Smooth muscle cell (in vitro differentiated cells): ENCODE data around the gene AGER. TPM values are rescaled to one million over a fixed set of nuclear protein-coding genes. Genes with fewer than 3 reads are reported as not detected.
"Not testable (repeated sequence)": the region's sequence is repeated elsewhere in the genome, so short reads cannot be mapped to it uniquely, and the experiment has no call there.

Experiments used
- DNase-seq: peaks from one replicate; lab custom pipeline; 2025; ENCODE audit not compliant: unreplicated experiment; lab: John Stamatoyannopoulos, UW
- H2AFZ ChIP-seq: fragments of 200-600 bp; sonication (generic); 2 replicates; pipeline ENCODE4 v1.6.0; 2016; ENCODE audit warnings: antibody characterized with exemption, low read depth, mild to moderate bottlenecking
- H3F3A ChIP-seq: fragments of 200-600 bp; sonication (generic); 2 replicates; pipeline ENCODE4 v1.6.0; 2017; ENCODE audit warnings: antibody characterized with exemption, low read depth
- H3K27ac ChIP-seq: fragments of 200-600 bp; sonication (generic); 2 replicates; pipeline ENCODE4 v1.5.1; 2016; ENCODE audit warnings: low read depth, mild to moderate bottlenecking
- H3K27me3 ChIP-seq: fragments of 200-600 bp; sonication (generic); 2 replicates; pipeline ENCODE4 v1.6.1; 2016; ENCODE audit warnings: low read depth, mild to moderate bottlenecking
- H3K36me3 ChIP-seq: fragments of 200-600 bp; sonication (generic); 2 replicates; pipeline ENCODE4 v1.5.1; 2016; ENCODE audit warnings: low read depth
- H3K4me1 ChIP-seq: fragments of 200-600 bp; sonication (generic); 2 replicates; pipeline ENCODE4 v1.5.1; 2016; ENCODE audit warnings: low read depth
- H3K4me2 ChIP-seq: fragments of 200-600 bp; sonication (generic); 2 replicates; pipeline ENCODE4 v1.6.0; 2016; ENCODE audit warnings: mild to moderate bottlenecking
- H3K4me3 ChIP-seq: fragments of 200-600 bp; sonication (generic); 2 replicates; pipeline ENCODE4 v1.5.1; 2016; ENCODE audit warnings: mild to moderate bottlenecking
- H3K79me2 ChIP-seq: fragments of 200-600 bp; sonication (generic); 2 replicates; pipeline ENCODE4 v1.6.0; 2016; ENCODE audit warnings: low read depth, mild to moderate bottlenecking
- H3K9ac ChIP-seq: fragments of 200-600 bp; sonication (generic); 2 replicates; pipeline ENCODE4 v1.6.0; 2016; ENCODE audit warnings: low read depth
- H3K9me3 ChIP-seq: fragments of 200-600 bp; sonication (generic); replicated peaks from 2 replicates; pipeline ENCODE4 v1.5.1; 2016; ENCODE audit warnings: low read depth
- H4K20me1 ChIP-seq: fragments of 200-600 bp; sonication (generic); 2 replicates; pipeline ENCODE4 v1.6.0; 2016; ENCODE audit warnings: low read depth
- WGBS: methylation state at CpG from one replicate; pipeline ENCODE4 v1.1.7; 2016; ENCODE audit warnings: low lambda C conversion rate; 5-methylcytosine and 5-hydroxymethylcytosine counted together
- polyA plus RNA-seq: library from polyadenylated mRNA; unstranded; fragments of >200 nt; fragmentation: Nextera tagmentation; extraction: Ambion mirVana; gene quantifications from 2 replicates; pipeline ENCODE4 v1.2.1, GENCODE V29; 2016
- total RNA-seq: library from RNA; depleted of rRNA; stranded (reverse); fragments of >200 nt; gene quantifications from 2 replicates; pipeline ENCODE4 v1.2.3, GENCODE V29; 2014
- TF ChIP-seq, protein P1 (sequence below): fragments of 200-600 bp; sonication (generic); IDR thresholded peaks from 2 replicates; pipeline ENCODE4 v1.5.1; 2017; ENCODE audit warnings: borderline replicate concordance, mild to moderate bottlenecking, antibody characterized with exemption; ENCODE audit not compliant: insufficient read depth, poor library complexity, severe bottlenecking

Gene AGER
- total and polyA plus RNA-seq, 2 experiments from 2014 or later: 2.5 to 2.6 TPM

DNA sequence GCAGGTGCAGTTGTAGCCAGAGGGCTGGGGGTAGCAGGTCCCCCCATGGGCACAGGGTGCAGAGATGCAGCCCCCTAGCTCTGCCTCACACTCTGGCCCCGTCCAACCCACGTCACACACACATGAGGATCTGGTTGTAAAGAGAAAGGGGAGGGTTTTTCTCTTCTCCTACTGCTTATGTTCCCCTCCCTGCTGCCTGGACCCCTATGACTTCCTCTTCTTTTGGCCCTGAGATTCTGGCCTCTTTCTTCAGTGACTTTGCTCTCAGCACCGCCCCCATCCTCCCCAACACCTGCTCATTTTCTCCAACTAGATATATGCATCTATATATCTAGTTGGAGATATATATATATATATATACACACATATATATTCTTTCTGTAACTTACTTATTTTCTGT lies 30.1 kb upstream of the AGER start:
- Histone ChIP-seq H3K27ac (no peak overlapping the region), H3K4me1 (no peaks in the 10 kb centered on the region), H3K36me3 (no peaks in the 10 kb centered on the region), H2AFZ (no peak overlapping the region), H3K4me2 (no peak overlapping the region), H3K9ac (no peak overlapping the region), H3K27me3 (no peaks in the 10 kb centered on the region), H3F3A (no peaks in the 10 kb centered on the region), H3K4me3 (no peak overlapping the region), H3K9me3 (no peaks in the 10 kb centered on the region), H3K79me2 (no peaks in the 10 kb centered on the region), H4K20me1 (no peaks in the 10 kb centered on the region)
- TF ChIP-seq, protein P1, sequence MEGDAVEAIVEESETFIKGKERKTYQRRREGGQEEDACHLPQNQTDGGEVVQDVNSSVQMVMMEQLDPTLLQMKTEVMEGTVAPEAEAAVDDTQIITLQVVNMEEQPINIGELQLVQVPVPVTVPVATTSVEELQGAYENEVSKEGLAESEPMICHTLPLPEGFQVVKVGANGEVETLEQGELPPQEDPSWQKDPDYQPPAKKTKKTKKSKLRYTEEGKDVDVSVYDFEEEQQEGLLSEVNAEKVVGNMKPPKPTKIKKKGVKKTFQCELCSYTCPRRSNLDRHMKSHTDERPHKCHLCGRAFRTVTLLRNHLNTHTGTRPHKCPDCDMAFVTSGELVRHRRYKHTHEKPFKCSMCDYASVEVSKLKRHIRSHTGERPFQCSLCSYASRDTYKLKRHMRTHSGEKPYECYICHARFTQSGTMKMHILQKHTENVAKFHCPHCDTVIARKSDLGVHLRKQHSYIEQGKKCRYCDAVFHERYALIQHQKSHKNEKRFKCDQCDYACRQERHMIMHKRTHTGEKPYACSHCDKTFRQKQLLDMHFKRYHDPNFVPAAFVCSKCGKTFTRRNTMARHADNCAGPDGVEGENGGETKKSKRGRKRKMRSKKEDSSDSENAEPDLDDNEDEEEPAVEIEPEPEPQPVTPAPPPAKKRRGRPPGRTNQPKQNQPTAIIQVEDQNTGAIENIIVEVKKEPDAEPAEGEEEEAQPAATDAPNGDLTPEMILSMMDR: no peak
- no peak for DNase-seq
- WGBS: 89% methylated on average over 3 of the region's 3 CpGs

DNA sequence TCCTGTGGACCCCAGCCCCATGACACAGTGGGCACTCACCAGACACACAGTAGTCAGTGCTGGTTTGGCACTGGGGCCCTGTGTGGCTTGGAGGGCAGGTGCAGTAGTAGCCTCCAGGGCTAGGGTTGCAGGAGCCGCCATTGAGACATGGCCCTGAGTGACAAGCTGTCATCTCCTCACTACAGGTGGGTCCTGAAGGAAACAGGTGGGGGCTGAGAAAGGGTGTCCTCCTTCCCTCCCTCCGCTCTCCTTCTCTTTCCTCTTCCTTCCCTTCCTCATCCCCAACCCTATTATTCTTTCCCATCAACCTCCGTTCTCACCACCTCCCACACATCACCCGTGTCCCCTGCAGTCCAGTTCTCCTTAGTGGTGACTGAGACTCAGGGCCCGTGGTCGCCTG lies 29.6 kb upstream of the AGER start:
- WGBS: 94% methylated on average over 6 of the region's 6 CpGs

DNA sequence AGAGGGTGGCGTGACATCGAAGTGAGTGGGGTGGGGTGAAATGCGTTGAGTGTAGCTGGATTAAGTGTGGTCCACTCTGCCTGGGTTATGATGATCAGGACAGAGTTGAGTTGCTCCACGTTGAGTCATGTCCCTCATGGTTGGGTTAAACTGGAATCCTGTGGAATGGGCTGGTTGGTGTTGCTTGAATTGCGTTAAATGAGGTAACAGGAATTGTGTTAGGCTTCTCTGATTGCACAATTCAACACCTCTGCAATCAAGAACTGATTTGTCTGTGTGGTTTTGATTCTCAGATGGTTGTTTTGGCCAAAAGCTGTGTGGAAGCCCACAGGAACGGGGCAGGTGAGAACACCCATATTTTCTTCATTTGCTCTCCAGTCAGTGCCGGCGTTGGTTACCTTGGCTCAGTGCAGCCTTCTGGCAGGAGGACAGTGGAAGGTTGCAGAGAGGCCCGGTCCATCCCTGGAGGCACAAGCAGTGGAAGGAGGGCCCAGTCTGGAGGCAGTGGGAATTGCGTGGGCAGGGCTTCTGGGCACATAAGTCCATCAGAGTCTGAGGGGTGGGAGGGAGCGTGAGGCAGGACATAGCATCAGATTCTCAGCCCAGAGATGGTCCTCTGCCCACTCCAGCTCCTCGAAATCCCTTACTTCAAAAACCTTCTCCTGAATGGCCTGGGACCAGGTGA lies 28.2 kb upstream of the AGER start:
- TF ChIP-seq, protein P1: no peak
- Histone ChIP-seq H3K4me1 (no peaks in the 10 kb centered on the region), H2AFZ (no peak overlapping the region), H3K27me3 (no peaks in the 10 kb centered on the region), H3K79me2 (no peaks in the 10 kb centered on the region), H3K27ac (no peak overlapping the region), H3K4me3 (no peak overlapping the region), H3K9ac (no peak overlapping the region), H3K4me2 (no peak overlapping the region), H3F3A (no peaks in the 10 kb centered on the region), H3K36me3 (no peaks in the 10 kb centered on the region), H4K20me1 (no peaks in the 10 kb centered on the region), H3K9me3 (no peaks in the 10 kb centered on the region)
- WGBS: 84% methylated on average over 12 of the region's 12 CpGs
- no peak for DNase-seq

More for the DNA sequence above, 29.6 kb upstream of the AGER start:
- no peak overlapping the region for H2AFZ ChIP-seq
- DNase-seq: no peak
- H3K27ac ChIP-seq: no peak overlapping the region
- H3K4me3 ChIP-seq: no peak overlapping the region
- H3K9ac ChIP-seq: no peak overlapping the region
- H4K20me1 ChIP-seq: no peaks in the 10 kb centered on the region
- no peaks in the 10 kb centered on the region for H3K36me3 ChIP-seq
- no peak overlapping the region for H3K4me2 ChIP-seq
- H3K9me3 ChIP-seq: no peaks in the 10 kb centered on the region
- H3K27me3 ChIP-seq: no peaks in the 10 kb centered on the region
- no peaks in the 10 kb centered on the region for H3F3A ChIP-seq
- TF ChIP-seq, protein P1: no peak
- H3K79me2 ChIP-seq: no peaks in the 10 kb centered on the region
- no peaks in the 10 kb centered on the region for H3K4me1 ChIP-seq

DNA sequence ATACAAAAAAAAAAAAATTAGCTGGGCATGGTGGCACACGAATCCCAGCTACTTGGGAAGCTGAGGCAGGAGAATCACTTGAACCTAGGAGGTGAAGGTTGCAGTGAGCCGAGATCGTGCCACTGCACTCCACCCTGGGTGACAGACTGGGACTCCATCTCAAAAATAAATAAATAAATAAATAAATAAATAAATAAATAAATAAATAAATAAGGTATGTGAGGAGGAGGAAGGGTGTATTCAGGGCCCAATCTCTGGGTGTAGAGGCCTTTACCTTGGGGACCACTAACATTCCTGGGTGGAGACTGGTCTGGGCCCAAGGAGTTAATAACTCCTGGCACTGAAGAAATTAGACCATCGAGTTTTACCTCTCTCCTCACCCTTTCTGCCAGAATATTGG lies 27.4 kb upstream of the AGER start:
- H3K36me3 ChIP-seq, H3K27me3 ChIP-seq, H2AFZ ChIP-seq, H3K9me3 ChIP-seq, H3F3A ChIP-seq, H3K27ac ChIP-seq, H3K4me1 ChIP-seq, H3K4me3 ChIP-seq, H4K20me1 ChIP-seq, H3K9ac ChIP-seq, H3K4me2 ChIP-seq, H3K79me2 ChIP-seq, DNase-seq: not testable (repeated sequence)
- 92% methylated on average over 4 of the region's 4 CpGs for WGBS
